Thyroid gland (tissue), 4 donors: ENCODE results near the gene AXDND1. TPM values are rescaled to one million over a fixed set of nuclear protein-coding genes. Genes with fewer than 3 reads are reported as not detected.

Source experiments
- DNase-seq, 2 donors: peaks; one replicate each; pipeline ENCODE4 v3.0.0-alpha.2; 2019
- H3K27ac ChIP-seq, 3 donors: fragments of 200-600 bp; sonication (generic); 1 replicate in 2 of 3; 2 replicates in 1 of 3; pipeline ENCODE4 v1.5.1; 2016 to 2019; ENCODE audit warnings: mild to moderate bottlenecking in 1 of 3, moderate library complexity in 1 of 3
- H3K27me3 ChIP-seq: fragments of 200-600 bp; sonication (generic); one replicate; pipeline ENCODE4 v1.5.1; 2019
- H3K36me3 ChIP-seq, 2 donors: fragments of 200-600 bp; sonication (generic); one replicate each; pipeline ENCODE4 v1.5.1; 2016 to 2019
- H3K4me1 ChIP-seq, 2 donors: fragments of 200-600 bp; sonication (generic); one replicate each; pipeline ENCODE4 v1.5.1; 2017 to 2019
- H3K4me3 ChIP-seq, 3 donors: fragments of 200-600 bp; sonication (generic); replicated peaks in 1 of 3; 1 replicate in 2 of 3; 2 replicates in 1 of 3; pipeline ENCODE4 v1.5.1; 2016; ENCODE audit warnings: mild to moderate bottlenecking in 1 of 3
- H3K9me3 ChIP-seq: fragments of 200-600 bp; sonication (generic); one replicate; pipeline ENCODE4 v1.5.1; 2017
- POLR2A ChIP-seq, 2 donors: fragments of 450-650 bp; IDR thresholded peaks; one replicate each; pipeline ENCODE4 v1.6.1; 2017; ENCODE audit warnings: antibody characterized with exemption in 2 of 2, mild to moderate bottlenecking in 2 of 2, moderate library complexity in 1 of 2
- WGBS, 2 donors: methylation state at CpG; one replicate each; pipeline ENCODE4 v1.1.5; 2017; 5-methylcytosine and 5-hydroxymethylcytosine counted together
- intact Hi-C: fragments of 100-400 bp; cut with DNase I; formaldehyde crosslinking; loops from one replicate; pipeline ENCODE4 v1.15.1; 2023
- total RNA-seq, 4 donors: library from RNA; depleted of rRNA; stranded (reverse); fragments of >200 nt; gene quantifications; one replicate each; pipeline ENCODE4 v1.2.3, GENCODE V29; 2016
- TF ChIP-seq, protein P1 (sequence below), 6 experiments: fragments of 200-600 bp in 3 of 6; fragments of 450-650 bp in 3 of 6; sonication (generic) in 3 of 6; IDR thresholded peaks; one replicate each; pipeline ENCODE4 v1.5.1; 2016 to 2019; ENCODE audit warnings: antibody characterized with exemption in 6 of 6, mild to moderate bottlenecking in 2 of 6, inconsistent platforms in 1 of 6, moderate library complexity in 1 of 6

Gene AXDND1
- total RNA-seq, 4 donors from 2014 or later, result 0.27 to 4.0 (median 2.1) TPM

DNA sequence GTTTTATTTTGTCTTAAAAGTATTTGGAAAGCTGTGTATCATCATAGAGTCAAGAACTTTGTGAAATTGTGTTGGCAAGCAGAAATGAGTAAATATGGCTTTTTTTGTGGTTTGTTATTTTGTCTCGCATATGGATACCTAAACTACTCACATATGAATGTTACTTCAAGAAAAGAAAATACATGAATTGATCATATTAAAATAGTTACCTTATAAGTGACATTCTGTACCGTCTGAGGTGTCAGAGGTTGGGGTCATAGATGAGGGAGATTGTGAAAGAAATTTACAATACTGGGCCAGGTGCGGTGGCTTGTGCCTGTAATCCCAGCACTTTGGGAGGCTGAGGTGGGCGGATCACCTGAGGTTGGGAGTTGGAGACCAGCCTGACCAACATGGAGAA, 31.3 kb upstream of the AXDND1 start:
- intact Hi-C loops, result no loop called here
- Histone ChIP-seq H3K27me3 (no peaks in the 10 kb centered on the region), H3K4me3 (no peak overlapping the region), H3K9me3 (no peaks in the 10 kb centered on the region), H3K4me1 (no peaks in the 10 kb centered on the region), H3K36me3 (peaks cover 0 to under 1% of the 10 kb centered on the region in 2 donors), H3K27ac (no peak overlapping the region)
- no peak for DNase-seq
- TF ChIP-seq POLR2A (IDR thresholded peaks at IDR 0.05), result no peak
- 96 to 97% methylated on average over 4 of the region's 4 CpGs for WGBS, 2 donors

DNA sequence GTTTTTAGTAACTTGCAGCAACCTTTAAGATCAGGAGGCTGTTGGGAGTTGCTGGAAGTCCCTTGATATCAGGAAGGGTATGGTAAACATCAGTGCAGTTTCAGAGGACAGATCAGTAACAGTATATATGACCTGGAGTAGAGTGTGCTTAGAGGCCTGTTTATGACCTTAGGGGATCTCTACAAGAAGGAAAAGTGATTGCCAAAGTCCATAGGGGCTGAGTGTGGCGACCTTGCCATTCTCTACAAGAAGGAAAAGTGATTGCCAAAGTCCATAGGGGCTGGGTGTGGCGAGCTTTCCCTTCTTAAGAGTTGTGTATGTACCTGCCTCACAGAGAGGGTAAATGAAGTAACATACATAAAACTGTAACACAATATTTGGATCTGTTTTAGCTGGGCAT, 28.5 kb upstream of the AXDND1 start:
- Histone ChIP-seq H3K4me3 (no peak overlapping the region), H3K27me3 (no peaks in the 10 kb centered on the region), H3K9me3 (no peaks in the 10 kb centered on the region), H3K27ac (no peak overlapping the region), H3K4me1 (no peaks in the 10 kb centered on the region), H3K36me3 (peaks cover 4 to 5% of the 10 kb centered on the region in 2 donors)
- DNase-seq, result no peak
- TF ChIP-seq POLR2A (IDR thresholded peaks at IDR 0.05), result no peak
- TF ChIP-seq, protein P1, sequence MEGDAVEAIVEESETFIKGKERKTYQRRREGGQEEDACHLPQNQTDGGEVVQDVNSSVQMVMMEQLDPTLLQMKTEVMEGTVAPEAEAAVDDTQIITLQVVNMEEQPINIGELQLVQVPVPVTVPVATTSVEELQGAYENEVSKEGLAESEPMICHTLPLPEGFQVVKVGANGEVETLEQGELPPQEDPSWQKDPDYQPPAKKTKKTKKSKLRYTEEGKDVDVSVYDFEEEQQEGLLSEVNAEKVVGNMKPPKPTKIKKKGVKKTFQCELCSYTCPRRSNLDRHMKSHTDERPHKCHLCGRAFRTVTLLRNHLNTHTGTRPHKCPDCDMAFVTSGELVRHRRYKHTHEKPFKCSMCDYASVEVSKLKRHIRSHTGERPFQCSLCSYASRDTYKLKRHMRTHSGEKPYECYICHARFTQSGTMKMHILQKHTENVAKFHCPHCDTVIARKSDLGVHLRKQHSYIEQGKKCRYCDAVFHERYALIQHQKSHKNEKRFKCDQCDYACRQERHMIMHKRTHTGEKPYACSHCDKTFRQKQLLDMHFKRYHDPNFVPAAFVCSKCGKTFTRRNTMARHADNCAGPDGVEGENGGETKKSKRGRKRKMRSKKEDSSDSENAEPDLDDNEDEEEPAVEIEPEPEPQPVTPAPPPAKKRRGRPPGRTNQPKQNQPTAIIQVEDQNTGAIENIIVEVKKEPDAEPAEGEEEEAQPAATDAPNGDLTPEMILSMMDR (IDR thresholded peaks at IDR 0.05), result no peak
- 97% methylated on average over 2 of the region's 2 CpGs for WGBS, 2 donors
- intact Hi-C loops, result no loop called here

- no peaks in the 10 kb centered on the region for H3K27me3 ChIP-seq
- WGBS, 2 donors, result 97 to 98% methylated on average over 5 of the region's 5 CpGs
- no peak for TF ChIP-seq POLR2A (IDR thresholded peaks at IDR 0.05)
- TF ChIP-seq, protein P1 (IDR thresholded peaks at IDR 0.05), result no peak
- intact Hi-C loops, result no loop called here
- H3K27ac ChIP-seq, result no peak overlapping the region
- no peaks in the 10 kb centered on the region for H3K9me3 ChIP-seq
- H3K4me3 ChIP-seq, result no peak overlapping the region
- H3K36me3 ChIP-seq, result peaks cover 4 to 5% of the 10 kb centered on the region in 2 donors
- DNase-seq, result no peak
- no peaks in the 10 kb centered on the region for H3K4me1 ChIP-seq
Measured at GRCh38 chr1:179337942-179338560, 27.7 kb upstream of the AXDND1 start.

GRCh38 chr1:179340918-179341317, 24.9 kb upstream of the AXDND1 start:
- intact Hi-C loops, result no loop called here
- 81% methylated on average over 5 of the region's 5 CpGs for WGBS, 2 donors
- Histone ChIP-seq H3K27me3 (no peaks in the 10 kb centered on the region), H3K27ac (no peak overlapping the region), H3K36me3 (peaks cover 4 to 11% of the 10 kb centered on the region in 2 donors), H3K4me3 (no peak overlapping the region), H3K9me3 (no peaks in the 10 kb centered on the region), H3K4me1 (no peaks in the 10 kb centered on the region)
- no peak for TF ChIP-seq POLR2A (IDR thresholded peaks at IDR 0.05)
- TF ChIP-seq, protein P1 (IDR thresholded peaks at IDR 0.05), result no peak
- no peak for DNase-seq

GRCh38 chr1:179341943-179342547, 23.7 kb upstream of the AXDND1 start:
- WGBS, 2 donors, result 85 to 92% methylated on average over 4 of the region's 4 CpGs
- Histone ChIP-seq H3K4me1 (no peaks in the 10 kb centered on the region), H3K27me3 (no peaks in the 10 kb centered on the region), H3K27ac (no peak overlapping the region), H3K9me3 (no peaks in the 10 kb centered on the region), H3K36me3 (peaks cover 4 to 11% of the 10 kb centered on the region in 2 donors), H3K4me3 (no peak overlapping the region)
- intact Hi-C loops, result no loop called here
- no peak for DNase-seq
- TF ChIP-seq POLR2A (IDR thresholded peaks at IDR 0.05), result no peak
- TF ChIP-seq, protein P1 (IDR thresholded peaks at IDR 0.05), result no peak
